ENCODE measurements around the gene DHTKD1. TPM values are rescaled to one million over a fixed set of nuclear protein-coding genes. Genes with fewer than 3 reads are reported as not detected.
"Not testable (repeated sequence)": the region's sequence is repeated elsewhere in the genome, so short reads cannot be mapped to it uniquely, and the experiment has no call there.

DHTKD1 gene
- total and polyA plus RNA-seq, 2 experiments from 2014 or later, result 20.2 to 63.9 TPM

DNA sequence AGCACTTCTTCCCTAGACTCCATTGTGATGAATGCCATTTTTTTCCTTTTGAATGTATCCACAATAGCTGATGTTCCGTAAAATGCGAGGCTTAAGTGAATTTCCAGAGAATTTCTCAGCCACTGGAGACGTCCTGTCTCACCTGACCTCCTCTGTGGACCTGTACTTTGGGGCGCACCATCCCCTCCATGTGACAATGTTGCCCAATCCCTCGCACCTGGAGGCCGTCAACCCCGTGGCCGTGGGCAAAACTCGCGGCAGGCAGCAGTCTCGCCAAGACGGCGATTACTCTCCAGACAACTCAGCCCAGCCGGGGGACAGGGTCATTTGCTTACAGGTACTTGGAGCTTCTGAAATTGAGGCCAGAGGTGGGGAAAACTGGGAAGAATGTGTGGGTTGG, 20.2 kb downstream of the DHTKD1 start (continued):
- TF ChIP-seq, protein P1, sequence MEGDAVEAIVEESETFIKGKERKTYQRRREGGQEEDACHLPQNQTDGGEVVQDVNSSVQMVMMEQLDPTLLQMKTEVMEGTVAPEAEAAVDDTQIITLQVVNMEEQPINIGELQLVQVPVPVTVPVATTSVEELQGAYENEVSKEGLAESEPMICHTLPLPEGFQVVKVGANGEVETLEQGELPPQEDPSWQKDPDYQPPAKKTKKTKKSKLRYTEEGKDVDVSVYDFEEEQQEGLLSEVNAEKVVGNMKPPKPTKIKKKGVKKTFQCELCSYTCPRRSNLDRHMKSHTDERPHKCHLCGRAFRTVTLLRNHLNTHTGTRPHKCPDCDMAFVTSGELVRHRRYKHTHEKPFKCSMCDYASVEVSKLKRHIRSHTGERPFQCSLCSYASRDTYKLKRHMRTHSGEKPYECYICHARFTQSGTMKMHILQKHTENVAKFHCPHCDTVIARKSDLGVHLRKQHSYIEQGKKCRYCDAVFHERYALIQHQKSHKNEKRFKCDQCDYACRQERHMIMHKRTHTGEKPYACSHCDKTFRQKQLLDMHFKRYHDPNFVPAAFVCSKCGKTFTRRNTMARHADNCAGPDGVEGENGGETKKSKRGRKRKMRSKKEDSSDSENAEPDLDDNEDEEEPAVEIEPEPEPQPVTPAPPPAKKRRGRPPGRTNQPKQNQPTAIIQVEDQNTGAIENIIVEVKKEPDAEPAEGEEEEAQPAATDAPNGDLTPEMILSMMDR (conservative IDR thresholded peaks at IDR 0.05; ENCODE audit: low read depth in 2 of 2), result no peak

DNA sequence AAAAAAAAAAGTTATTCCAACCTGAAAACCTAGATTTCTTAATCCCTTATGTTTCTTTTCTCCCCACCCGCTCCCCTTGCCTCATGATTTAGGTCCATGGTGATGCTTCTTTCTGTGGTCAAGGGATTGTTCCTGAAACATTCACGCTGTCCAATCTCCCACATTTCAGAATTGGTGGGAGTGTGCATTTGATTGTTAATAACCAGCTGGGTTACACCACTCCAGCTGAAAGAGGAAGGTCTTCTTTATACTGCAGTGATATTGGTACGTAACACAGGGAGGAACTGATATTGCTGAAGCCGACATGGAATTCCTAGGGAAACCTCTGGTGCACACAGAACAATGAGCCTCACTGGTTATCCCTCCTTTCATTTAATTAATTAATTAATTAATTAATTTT, 22.7 kb downstream of the DHTKD1 start:
- H3K27ac Mint-ChIP-seq, result no peak overlapping the region
- no peaks in the 10 kb centered on the region for H3K4me1 Mint-ChIP-seq
- H3K36me3 ChIP-seq (ENCODE audit: insufficient read depth), result peaks cover 61% of the 10 kb centered on the region
- no peaks in the 10 kb centered on the region for H3K4me1 ChIP-seq (ENCODE audit: insufficient read depth)
- H3K27me3 ChIP-seq (ENCODE audit: insufficient read depth), result no peaks in the 10 kb centered on the region
- TF ChIP-seq, protein P2, sequence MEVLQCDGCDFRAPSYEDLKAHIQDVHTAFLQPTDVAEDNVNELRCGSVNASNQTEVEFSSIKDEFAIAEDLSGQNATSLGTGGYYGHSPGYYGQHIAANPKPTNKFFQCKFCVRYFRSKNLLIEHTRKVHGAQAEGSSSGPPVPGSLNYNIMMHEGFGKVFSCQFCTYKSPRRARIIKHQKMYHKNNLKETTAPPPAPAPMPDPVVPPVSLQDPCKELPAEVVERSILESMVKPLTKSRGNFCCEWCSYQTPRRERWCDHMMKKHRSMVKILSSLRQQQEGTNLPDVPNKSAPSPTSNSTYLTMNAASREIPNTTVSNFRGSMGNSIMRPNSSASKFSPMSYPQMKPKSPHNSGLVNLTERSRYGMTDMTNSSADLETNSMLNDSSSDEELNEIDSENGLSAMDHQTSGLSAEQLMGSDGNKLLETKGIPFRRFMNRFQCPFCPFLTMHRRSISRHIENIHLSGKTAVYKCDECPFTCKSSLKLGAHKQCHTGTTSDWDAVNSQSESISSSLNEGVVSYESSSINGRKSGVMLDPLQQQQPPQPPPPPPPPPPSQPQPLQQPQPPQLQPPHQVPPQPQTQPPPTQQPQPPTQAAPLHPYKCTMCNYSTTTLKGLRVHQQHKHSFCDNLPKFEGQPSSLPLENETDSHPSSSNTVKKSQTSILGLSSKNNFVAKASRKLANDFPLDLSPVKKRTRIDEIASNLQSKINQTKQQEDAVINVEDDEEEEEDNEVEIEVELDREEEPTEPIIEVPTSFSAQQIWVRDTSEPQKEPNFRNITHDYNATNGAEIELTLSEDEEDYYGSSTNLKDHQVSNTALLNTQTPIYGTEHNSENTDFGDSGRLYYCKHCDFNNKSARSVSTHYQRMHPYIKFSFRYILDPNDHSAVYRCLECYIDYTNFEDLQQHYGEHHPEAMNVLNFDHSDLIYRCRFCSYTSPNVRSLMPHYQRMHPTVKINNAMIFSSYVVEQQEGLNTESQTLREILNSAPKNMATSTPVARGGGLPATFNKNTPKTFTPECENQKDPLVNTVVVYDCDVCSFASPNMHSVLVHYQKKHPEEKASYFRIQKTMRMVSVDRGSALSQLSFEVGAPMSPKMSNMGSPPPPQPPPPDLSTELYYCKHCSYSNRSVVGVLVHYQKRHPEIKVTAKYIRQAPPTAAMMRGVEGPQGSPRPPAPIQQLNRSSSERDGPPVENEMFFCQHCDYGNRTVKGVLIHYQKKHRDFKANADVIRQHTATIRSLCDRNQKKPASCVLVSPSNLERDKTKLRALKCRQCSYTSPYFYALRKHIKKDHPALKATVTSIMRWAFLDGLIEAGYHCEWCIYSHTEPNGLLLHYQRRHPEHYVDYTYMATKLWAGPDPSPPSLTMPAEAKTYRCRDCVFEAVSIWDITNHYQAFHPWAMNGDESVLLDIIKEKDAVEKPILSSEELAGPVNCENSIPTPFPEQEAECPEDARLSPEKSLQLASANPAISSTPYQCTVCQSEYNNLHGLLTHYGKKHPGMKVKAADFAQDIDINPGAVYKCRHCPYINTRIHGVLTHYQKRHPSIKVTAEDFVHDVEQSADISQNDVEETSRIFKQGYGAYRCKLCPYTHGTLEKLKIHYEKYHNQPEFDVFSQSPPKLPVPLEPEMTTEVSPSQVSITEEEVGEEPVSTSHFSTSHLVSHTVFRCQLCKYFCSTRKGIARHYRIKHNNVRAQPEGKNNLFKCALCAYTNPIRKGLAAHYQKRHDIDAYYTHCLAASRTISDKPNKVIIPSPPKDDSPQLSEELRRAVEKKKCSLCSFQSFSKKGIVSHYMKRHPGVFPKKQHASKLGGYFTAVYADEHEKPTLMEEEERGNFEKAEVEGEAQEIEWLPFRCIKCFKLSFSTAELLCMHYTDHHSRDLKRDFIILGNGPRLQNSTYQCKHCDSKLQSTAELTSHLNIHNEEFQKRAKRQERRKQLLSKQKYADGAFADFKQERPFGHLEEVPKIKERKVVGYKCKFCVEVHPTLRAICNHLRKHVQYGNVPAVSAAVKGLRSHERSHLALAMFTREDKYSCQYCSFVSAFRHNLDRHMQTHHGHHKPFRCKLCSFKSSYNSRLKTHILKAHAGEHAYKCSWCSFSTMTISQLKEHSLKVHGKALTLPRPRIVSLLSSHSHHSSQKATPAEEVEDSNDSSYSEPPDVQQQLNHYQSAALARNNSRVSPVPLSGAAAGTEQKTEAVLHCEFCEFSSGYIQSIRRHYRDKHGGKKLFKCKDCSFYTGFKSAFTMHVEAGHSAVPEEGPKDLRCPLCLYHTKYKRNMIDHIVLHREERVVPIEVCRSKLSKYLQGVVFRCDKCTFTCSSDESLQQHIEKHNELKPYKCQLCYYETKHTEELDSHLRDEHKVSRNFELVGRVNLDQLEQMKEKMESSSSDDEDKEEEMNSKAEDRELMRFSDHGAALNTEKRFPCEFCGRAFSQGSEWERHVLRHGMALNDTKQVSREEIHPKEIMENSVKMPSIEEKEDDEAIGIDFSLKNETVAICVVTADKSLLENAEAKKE (CRISPR knock-in tag; IDR thresholded peaks at IDR 0.05), result no peak
- TF ChIP-seq, protein P3, sequence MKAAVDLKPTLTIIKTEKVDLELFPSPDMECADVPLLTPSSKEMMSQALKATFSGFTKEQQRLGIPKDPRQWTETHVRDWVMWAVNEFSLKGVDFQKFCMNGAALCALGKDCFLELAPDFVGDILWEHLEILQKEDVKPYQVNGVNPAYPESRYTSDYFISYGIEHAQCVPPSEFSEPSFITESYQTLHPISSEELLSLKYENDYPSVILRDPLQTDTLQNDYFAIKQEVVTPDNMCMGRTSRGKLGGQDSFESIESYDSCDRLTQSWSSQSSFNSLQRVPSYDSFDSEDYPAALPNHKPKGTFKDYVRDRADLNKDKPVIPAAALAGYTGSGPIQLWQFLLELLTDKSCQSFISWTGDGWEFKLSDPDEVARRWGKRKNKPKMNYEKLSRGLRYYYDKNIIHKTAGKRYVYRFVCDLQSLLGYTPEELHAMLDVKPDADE (IDR thresholded peaks at IDR 0.05), result no peak
- TF ChIP-seq CREB1 (CRISPR knock-in tag; IDR thresholded peaks at IDR 0.05; ENCODE audit: low read depth) (no peak), NANOG (IDR thresholded peaks at IDR 0.05; ENCODE audit: borderline replicate concordance) (no peak)
- TF ChIP-seq, protein P4, sequence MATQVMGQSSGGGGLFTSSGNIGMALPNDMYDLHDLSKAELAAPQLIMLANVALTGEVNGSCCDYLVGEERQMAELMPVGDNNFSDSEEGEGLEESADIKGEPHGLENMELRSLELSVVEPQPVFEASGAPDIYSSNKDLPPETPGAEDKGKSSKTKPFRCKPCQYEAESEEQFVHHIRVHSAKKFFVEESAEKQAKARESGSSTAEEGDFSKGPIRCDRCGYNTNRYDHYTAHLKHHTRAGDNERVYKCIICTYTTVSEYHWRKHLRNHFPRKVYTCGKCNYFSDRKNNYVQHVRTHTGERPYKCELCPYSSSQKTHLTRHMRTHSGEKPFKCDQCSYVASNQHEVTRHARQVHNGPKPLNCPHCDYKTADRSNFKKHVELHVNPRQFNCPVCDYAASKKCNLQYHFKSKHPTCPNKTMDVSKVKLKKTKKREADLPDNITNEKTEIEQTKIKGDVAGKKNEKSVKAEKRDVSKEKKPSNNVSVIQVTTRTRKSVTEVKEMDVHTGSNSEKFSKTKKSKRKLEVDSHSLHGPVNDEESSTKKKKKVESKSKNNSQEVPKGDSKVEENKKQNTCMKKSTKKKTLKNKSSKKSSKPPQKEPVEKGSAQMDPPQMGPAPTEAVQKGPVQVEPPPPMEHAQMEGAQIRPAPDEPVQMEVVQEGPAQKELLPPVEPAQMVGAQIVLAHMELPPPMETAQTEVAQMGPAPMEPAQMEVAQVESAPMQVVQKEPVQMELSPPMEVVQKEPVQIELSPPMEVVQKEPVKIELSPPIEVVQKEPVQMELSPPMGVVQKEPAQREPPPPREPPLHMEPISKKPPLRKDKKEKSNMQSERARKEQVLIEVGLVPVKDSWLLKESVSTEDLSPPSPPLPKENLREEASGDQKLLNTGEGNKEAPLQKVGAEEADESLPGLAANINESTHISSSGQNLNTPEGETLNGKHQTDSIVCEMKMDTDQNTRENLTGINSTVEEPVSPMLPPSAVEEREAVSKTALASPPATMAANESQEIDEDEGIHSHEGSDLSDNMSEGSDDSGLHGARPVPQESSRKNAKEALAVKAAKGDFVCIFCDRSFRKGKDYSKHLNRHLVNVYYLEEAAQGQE (IDR thresholded peaks at IDR 0.05; ENCODE audit: unreplicated experiment), result no peak
- no peak overlapping the region for H3K4me3 ChIP-seq
- no peaks in the 10 kb centered on the region for H3K79me2 ChIP-seq (replicated peaks; ENCODE audit: insufficient read depth)
- H3K9me3 Mint-ChIP-seq, result no peaks in the 10 kb centered on the region; the same call in 2 of the 3 replicates
- no peaks in the 10 kb centered on the region for H3K27me3 Mint-ChIP-seq (ENCODE audit: insufficient read depth, low read depth, poor library complexity)
- ATAC-seq (no peak), DNase-seq (ENCODE audit: low spot score) (no peak)
- no peaks in the 10 kb centered on the region for H3K9me2 ChIP-seq (ENCODE audit: insufficient read depth)
- H4K20me1 ChIP-seq (replicated peaks; ENCODE audit: insufficient read depth), result no peaks in the 10 kb centered on the region; the same call in 1 of the 2 replicates
- H2AFZ ChIP-seq, result no peak overlapping the region
- no peak overlapping the region for H3K4me3 Mint-ChIP-seq
- no peak overlapping the region for H3K4me2 ChIP-seq
- H3K27ac ChIP-seq (ENCODE audit: low read depth), result no peak overlapping the region
- H3F3A ChIP-seq (replicated peaks; ENCODE audit: low read depth), result no peaks in the 10 kb centered on the region
- peaks cover 82% of the 10 kb centered on the region for H3K36me3 Mint-ChIP-seq (ENCODE audit: low read depth)

DNA sequence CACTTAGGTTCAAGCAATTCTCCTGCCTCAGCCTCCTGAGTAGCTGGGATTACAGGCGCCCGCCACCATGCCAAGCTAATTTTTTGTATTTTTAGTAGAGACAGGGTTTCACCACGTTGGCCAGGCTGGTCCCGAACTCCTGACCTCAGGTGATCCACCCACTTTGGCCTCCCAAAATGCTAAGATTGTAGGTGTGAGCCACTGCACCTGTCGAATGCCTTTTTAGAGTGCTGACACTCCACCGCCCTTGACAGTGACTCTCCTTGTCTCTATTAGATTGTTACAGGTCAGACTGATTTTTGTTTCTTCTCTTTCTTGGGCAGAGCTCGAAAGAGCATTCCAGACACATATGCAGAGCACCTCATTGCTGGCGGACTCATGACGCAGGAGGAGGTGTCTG, 28.6 kb downstream of the DHTKD1 start:
- H3K9me3 Mint-ChIP-seq; H3K4me1 Mint-ChIP-seq; DNase-seq (ENCODE audit: low spot score); H3K4me3 ChIP-seq; H3K27ac ChIP-seq (ENCODE audit: low read depth); H3F3A ChIP-seq (replicated peaks; ENCODE audit: low read depth); H3K4me2 ChIP-seq; H3K4me1 ChIP-seq (ENCODE audit: insufficient read depth); H4K20me1 ChIP-seq (replicated peaks; ENCODE audit: insufficient read depth); H3K27me3 Mint-ChIP-seq (ENCODE audit: insufficient read depth, low read depth, poor library complexity); H3K27me3 ChIP-seq (ENCODE audit: insufficient read depth); H3K4me3 Mint-ChIP-seq; H3K9me2 ChIP-seq (ENCODE audit: insufficient read depth); H3K27ac Mint-ChIP-seq; H3K79me2 ChIP-seq (replicated peaks; ENCODE audit: insufficient read depth); H2AFZ ChIP-seq; ATAC-seq: not testable (repeated sequence)
- peaks cover 70% of the 10 kb centered on the region for H3K36me3 Mint-ChIP-seq (ENCODE audit: low read depth)
- peaks cover 61% of the 10 kb centered on the region for H3K36me3 ChIP-seq (ENCODE audit: insufficient read depth)

Measured in GM23338 (cell line).